DMS153 treated with DMSO at 0.1 percent for 48 hours (cell line): Measurements from ENCODE around the gene ASB8.
"Not testable (repeated sequence)": the region's sequence is repeated elsewhere in the genome, so short reads cannot be mapped to it uniquely, and the experiment has no call there.

ENCODE experiments used
- DNase-seq: peaks from one replicate; lab custom pipeline; 2025; ENCODE audit not compliant: unreplicated experiment; lab: John Stamatoyannopoulos, UW

Gene ASB8

DNA sequence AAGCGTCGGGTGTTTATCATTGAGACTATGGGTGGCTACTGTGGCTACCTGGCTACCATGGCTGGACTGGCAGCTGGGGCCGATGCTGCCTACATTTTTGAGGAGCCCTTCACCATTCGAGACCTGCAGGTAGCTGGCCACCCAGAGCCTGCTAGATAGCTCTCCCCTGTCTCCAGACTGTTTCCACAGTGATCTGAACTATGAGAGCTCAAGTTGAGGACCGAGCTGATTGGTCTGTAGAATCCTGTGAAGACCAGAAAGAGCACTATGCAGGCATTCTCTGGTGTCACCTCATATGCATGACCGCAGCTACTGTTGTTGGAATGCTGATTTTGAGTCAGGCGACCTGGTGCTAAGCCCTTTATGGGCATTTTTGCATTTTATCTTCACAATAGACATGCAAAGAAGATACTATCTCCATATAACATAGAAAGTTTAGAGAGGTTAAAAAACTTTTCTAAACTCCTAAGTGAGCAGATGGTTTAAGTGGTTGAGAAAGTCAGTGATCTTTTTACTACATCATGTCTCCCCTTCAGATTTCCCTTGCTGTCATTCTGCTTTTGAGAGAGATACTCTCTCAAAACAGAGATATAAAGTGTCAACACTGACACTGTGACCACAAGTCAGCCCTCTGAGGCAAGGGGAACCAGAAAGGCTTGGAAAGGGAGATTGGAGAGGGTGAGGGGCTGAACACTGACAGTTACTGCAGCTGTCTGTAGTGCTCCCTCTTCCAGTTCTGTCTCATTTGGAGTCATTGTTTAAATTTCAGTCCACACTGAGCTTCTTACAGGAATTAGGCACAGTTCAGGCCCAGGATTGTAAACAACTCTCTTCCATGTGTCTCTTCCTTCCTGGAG, 14.3 kb downstream of the ASB8 start:
- no peak for DNase-seq

- DNase-seq = no peak
These were observed 22.3 kb downstream of the ASB8 start for GRCh38 chr12:48135027-48135426.

- no peak for DNase-seq
These were observed 24.5 kb downstream of the ASB8 start for GRCh38 chr12:48132826-48133225.

DNA sequence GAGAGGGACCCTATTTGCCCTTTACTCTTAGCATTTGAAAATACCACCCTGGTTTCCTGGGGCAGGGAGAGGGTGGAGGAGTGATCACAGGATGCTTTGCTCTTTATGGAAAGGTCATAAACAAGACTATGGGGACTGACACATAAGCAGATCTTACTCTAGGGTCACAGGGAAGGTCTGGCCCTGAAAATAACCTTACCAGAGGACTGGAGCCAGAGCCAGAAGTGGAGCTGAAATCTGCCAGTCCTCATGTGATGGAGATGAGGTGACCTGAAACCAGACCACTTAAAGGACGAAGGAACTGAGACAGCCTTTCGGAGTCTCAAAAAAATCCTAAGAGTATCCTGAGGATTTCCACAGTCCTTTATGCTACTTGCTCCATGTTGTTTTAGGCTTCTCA, 25.8 kb downstream of the ASB8 start:
- DNase-seq = no peak

DNA sequence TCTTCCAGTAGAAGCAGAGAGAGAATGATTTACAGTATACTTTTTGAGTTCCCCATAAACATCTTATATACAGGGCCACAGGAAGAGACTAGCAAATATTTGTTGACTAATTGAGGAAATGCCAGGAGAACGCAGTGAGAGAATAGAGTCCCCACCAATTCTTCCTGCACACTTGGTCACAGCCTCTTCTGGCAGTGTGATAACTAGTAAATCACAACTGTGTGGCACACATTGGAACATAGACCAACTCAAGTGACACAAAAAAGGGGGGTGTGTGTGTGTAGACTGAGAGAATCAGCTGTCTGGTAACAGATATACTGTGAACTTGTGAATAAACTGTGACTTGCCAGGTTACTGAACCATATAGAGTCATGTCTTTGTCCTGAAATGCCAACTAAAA, 27.9 kb downstream of the ASB8 start:
- DNase-seq = no peak

DNA sequence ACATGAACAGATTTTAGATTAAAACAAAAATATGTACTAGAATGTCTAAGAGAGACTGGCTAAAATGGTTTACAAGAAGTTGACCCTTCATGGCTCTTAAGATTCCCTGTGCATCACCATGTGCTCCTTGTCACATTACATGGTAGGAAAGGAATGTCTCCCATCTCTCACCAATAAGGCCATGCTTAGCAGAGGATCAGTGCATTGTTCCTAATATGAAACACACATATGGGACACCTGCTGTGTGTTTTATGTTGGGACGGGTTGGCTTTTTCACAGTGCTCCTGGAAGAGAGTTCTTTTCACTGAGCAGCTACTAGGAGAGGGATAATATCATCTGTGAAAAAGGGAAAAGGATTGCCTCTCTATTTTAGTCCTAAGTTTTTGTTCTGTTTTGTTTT, 28.5 kb downstream of the ASB8 start:
- no peak for DNase-seq

DNA sequence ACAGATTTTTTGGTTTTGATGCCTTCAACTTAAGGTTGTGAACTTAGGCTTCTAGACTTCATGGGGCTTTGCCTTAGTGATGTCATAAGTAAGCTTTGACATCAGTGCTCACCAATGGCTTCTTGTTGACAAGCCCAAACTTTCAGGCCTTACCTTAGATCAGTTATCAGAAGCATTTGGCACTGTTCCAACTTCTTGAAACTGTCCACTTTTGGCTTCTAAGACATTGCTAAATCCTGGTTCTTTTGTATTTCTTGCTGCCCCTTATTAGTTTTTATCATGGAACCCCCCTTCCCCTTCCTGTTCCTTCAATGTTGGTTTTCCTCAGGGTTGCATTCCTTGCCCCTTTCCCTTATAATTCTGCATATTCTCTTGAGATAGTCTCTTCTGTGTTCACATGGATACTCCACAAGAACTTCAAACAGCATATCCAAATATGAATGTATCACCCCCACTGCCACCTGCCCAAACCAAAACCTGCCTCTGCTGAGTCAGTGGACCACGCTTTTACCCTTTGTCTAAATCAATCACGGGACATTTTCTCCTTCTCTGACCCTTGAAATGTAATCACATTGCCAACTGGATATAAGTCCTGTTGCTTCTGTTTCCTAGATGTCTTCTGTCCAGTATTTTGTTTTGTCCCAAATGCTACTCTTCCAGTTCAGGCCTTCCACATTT, 30.2 kb downstream of the ASB8 start:
- no peak for DNase-seq

DNA sequence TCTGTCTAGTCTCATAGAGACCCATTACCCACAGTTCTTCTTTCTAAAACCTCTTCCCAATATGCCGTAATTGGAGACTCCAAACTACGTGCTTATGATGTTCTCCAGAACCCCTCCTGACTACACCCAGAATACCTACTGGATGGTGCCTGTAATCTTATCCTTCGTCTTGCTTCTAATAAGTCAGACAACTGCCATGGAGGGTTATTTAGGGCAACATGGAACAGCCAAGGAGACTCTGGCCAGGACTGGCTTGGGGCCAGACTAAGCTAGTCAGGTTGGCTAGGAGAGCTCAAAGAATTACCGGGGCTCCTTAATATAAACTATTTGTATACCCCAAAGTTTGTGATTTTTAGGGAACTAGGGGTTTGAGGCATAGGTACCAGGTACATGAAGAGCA, 31.3 kb downstream of the ASB8 start:
- DNase-seq = no peak

DNA sequence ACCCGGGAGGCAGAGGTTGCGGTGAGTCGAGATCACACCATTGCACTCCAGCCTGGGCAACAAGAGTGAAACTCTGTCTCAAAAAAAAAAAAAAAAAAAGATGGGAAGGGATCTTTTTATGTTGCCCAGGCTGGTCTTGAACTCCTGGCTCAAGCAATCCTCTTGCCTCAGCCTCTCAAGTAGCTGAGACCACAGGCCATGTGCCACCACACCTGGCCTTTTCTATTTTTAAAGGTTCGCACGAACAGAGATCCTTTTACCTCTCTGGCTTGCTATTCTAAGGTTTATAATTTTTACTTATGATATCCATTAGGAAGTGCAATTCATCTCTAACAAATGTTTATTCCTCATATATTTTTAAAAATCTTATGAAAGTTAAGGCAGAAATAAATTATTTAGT, 31.8 kb downstream of the ASB8 start:
- not testable (repeated sequence) for DNase-seq

DNA sequence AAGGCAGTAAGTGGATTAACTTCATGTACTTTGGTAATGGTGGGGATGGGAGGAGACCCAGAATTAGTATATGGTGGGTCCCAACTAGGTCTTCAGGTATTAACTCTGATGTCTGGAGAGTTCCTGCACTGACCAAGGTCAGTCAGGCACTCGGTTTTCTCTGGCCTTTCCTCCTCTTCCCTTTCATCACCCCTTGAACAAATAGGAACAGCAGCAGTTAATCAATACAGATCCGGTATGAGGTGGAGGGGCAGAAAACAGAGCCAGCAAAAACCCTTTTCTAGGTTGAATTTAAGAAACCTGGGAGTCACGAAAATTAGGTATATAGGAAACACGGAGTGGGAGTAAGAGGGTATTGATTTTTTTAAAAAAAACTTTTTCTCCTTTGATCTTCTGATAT, 34.1 kb downstream of the ASB8 start:
- DNase-seq = no peak

GRCh38 chr12:48122065-48122834, 35.1 kb downstream of the ASB8 start:
- DNase-seq = no peak

- DNase-seq = no peak
These were observed 35.8 kb downstream of the ASB8 start for GRCh38 chr12:48121522-48121921.

DNA sequence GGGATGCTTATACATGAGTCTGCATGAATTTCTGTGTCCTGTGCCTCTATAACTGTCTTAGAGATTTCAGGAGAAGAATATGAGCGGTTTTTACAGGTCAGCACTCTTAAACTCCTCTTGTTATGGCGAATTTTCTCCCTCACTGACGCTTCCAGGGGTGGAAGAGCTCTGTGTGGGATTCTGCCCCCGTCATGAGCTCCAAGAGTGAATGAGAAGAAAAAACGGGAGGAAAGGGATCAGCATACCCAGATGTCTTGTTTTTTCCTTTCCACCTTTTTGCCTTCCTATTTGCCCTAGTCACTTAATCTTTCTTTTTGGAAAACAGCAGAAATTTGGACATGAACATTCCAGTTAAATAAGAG, 37.5 kb downstream of the ASB8 start:
- DNase-seq = no peak

- DNase-seq = peak; percentile 67
These were observed 38.1 kb downstream of the ASB8 start, which contains the start of gene PFKM for GRCh38 chr12:48119078-48119833. Gene PFKM, plus strand, starts transcription at chr12:48119364. Its CDS starts 3,411 bp downstream, at chr12:48122775.

DNA sequence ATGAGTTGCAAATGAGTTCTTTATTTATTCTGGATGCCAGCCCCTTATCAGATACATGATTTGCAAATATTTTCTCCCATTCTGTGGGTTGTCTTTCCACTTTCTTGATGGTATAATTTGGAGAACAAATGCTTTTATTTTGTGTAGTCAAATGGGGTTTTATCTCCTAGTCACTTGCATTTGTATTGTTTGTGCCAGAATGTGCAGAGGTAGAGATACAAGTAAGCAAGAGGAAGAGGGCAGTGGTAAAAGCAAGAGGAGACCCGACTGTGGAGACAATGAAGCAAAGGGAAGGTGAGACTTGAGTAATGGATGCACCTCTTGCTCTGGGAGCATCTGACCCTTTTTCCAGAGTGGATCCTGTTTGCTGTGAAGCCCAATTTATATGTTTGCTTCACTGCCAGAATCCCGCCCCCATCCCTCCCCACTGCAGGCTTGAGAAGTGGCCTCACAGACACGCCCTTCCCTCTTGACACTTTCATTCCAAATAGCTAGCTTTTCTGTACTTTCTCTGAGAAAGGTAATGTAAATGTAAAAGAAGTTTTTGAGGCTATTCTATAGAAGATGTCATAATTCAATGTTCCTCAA, 38.9 kb downstream of the ASB8 start:
- no peak for DNase-seq

GRCh38 chr12:48115957-48116356, 41.4 kb downstream of the ASB8 start:
- no peak for DNase-seq

DNA sequence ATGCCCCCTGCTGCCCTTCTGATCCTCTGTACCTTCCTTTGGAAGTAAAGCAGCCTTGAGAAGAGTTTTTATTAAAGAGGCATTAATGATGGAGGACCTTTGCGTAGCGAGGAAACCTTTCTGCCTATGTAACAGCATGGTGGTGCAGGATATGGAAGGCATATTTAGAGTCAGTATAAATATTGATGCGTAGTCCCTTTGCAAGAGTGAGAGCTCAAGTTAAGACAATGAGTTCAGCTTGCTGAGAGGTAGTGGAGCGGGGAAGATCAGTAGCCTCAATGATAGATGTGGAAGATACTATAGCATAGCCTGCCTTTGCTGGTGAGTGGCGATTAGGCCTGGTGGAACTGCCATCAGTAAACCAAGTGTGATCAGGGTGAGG, 46.0 kb downstream of the ASB8 start:
- DNase-seq = not testable (repeated sequence)

GRCh38 chr12:48110691-48111311, 46.5 kb downstream of the ASB8 start:
- no peak for DNase-seq

- DNase-seq = no peak
These were observed 47.9 kb downstream of the ASB8 start for GRCh38 chr12:48109424-48109823.
